GM12878 (cell line): ENCODE results near the gene BCL10. TPM values are rescaled to one million over a fixed set of nuclear protein-coding genes. Genes with fewer than 3 reads are reported as not detected.

Source experiments
- CHD1 ChIP-seq: IDR thresholded peaks from 2 replicates; pipeline ENCODE4 v1.6.1; 2012; ENCODE audit warnings: low read depth, low read length, improper control_type of control experiment
- FOXK2 ChIP-seq: fragments of 450-650 bp; IDR thresholded peaks from 2 replicates; pipeline ENCODE4 v1.6.1; 2017; ENCODE audit warnings: mild to moderate bottlenecking, moderate library complexity
- GABPA ChIP-seq: IDR thresholded peaks from 2 replicates; pipeline ENCODE4 v1.6.1; 2014; ENCODE audit warnings: antibody characterized with exemption, low read depth, mild to moderate bottlenecking, inconsistent platforms
- JUNB ChIP-seq: IDR thresholded peaks from 2 replicates; pipeline ENCODE4 v1.6.1; 2016; ENCODE audit warnings: antibody characterized with exemption, mild to moderate bottlenecking
- MEF2A ChIP-seq: IDR thresholded peaks from 2 replicates; pipeline ENCODE4 v1.6.1; 2011; ENCODE audit warnings: low read depth, mild to moderate bottlenecking, low read length, moderate library complexity; ENCODE audit not compliant: insufficient read depth
- MTA2 ChIP-seq: fragments of 450-650 bp; IDR thresholded peaks from 2 replicates; pipeline ENCODE4 v1.6.1; 2016; ENCODE audit warnings: low read depth, mild to moderate bottlenecking, moderate library complexity
- MYB ChIP-seq: fragments of 150-350 bp; IDR thresholded peaks from 2 replicates; pipeline ENCODE4 v1.6.1; 2014; ENCODE audit warnings: mild to moderate bottlenecking, low read depth, low read length, borderline replicate concordance
- SMAD1 ChIP-seq: fragments of 450-650 bp; IDR thresholded peaks from 2 replicates; pipeline ENCODE4 v1.6.1; 2018; ENCODE audit warnings: mild to moderate bottlenecking, low read depth; ENCODE audit not compliant: partially characterized antibody
- TARDBP ChIP-seq: IDR thresholded peaks from 2 replicates; pipeline ENCODE4 v1.6.1; 2016; ENCODE audit warnings: borderline replicate concordance
- ZBED1 ChIP-seq: IDR thresholded peaks from 2 replicates; pipeline ENCODE4 v1.6.1; 2016; ENCODE audit warnings: borderline replicate concordance
- ZNF274 ChIP-seq: IDR thresholded peaks from one replicate; pipeline ENCODE4 v1.8.0; 2011; ENCODE audit not compliant: insufficient read length, insufficient read depth
- polyA plus RNA-seq, 11 experiments: library from polyadenylated mRNA; depleted of rRNA in 4 of 11; unstranded in 6 of 11; stranded (reverse) in 5 of 11; fragments of >200 nt; fragmentation: Nextera tagmentation in 4 of 11; fragmentation: Illumina TruSeq in 1 of 11; extraction: Ambion mirVana in 4 of 11; extraction: Trizol in 1 of 11; gene quantifications; 1 replicate in 1 of 11; 2 replicates in 10 of 11; pipeline versions ENCODE4 v1.2.1 to v1.2.3, GENCODE V29; 2011 to 2016; ENCODE audit warnings: inconsistent platforms in 2 of 11, missing spikeins in 2 of 11, low read depth in 1 of 11
- total RNA-seq, 4 experiments: library from RNA; depleted of rRNA in 3 of 4; stranded (reverse); fragments of >200 nt in 3 of 4; fragmentation: Illumina TruSeq in 1 of 4; extraction: Trizol in 1 of 4; gene quantifications; 2 replicates each; pipeline versions ENCODE4 v1.2.1 to v1.2.3, GENCODE V29; 2013 to 2021
- TF ChIP-seq, protein P1 (sequence below): IDR thresholded peaks from 2 replicates; pipeline ENCODE4 v1.6.1; 2012; ENCODE audit warnings: low read length, inconsistent platforms
- TF ChIP-seq, protein P2 (sequence below): fragments of 450-650 bp; IDR thresholded peaks from 2 replicates; pipeline ENCODE4 v1.6.1; 2017; ENCODE audit warnings: low read depth, mild to moderate bottlenecking, moderate library complexity
- TF ChIP-seq, protein P3 (sequence below): IDR thresholded peaks from 2 replicates; pipeline ENCODE4 v1.6.1; 2012; ENCODE audit warnings: low read depth, low read length, improper control_type of control experiment
- TF ChIP-seq, protein P4 (sequence below): fragments of 450-650 bp; IDR thresholded peaks from 2 replicates; pipeline ENCODE4 v1.6.1; 2017; ENCODE audit warnings: antibody characterized with exemption, mild to moderate bottlenecking, moderate library complexity
- TF ChIP-seq, protein P5 (sequence below), 3 experiments: IDR thresholded peaks in 2 of 3; conservative IDR thresholded peaks in 1 of 3; 2 replicates each; pipeline ENCODE4 v1.5.1; 2011; ENCODE audit warnings: low read depth in 3 of 3, low read length in 3 of 3, mild to moderate bottlenecking in 3 of 3, control low read depth in 2 of 3, moderate library complexity in 2 of 3, inconsistent platforms in 1 of 3, mixed read lengths in 1 of 3; ENCODE audit not compliant: control insufficient read depth in 2 of 3, insufficient read depth in 1 of 3; ENCODE audit errors: extremely low read depth in 1 of 3
- TF ChIP-seq, protein P6 (sequence below): IDR thresholded peaks from 2 replicates; pipeline ENCODE4 v1.6.1; 2011; ENCODE audit warnings: borderline replicate concordance, low read depth, mild to moderate bottlenecking, moderate library complexity, low read length; ENCODE audit not compliant: insufficient read depth, poor library complexity, severe bottlenecking

BCL10 gene
- total and polyA plus RNA-seq, 10 of the 15 experiments (the other 5 are each of a cell fraction or from before 2014, with no cell fraction given), result 10.6 to 35.2 (median 19.5) TPM

DNA sequence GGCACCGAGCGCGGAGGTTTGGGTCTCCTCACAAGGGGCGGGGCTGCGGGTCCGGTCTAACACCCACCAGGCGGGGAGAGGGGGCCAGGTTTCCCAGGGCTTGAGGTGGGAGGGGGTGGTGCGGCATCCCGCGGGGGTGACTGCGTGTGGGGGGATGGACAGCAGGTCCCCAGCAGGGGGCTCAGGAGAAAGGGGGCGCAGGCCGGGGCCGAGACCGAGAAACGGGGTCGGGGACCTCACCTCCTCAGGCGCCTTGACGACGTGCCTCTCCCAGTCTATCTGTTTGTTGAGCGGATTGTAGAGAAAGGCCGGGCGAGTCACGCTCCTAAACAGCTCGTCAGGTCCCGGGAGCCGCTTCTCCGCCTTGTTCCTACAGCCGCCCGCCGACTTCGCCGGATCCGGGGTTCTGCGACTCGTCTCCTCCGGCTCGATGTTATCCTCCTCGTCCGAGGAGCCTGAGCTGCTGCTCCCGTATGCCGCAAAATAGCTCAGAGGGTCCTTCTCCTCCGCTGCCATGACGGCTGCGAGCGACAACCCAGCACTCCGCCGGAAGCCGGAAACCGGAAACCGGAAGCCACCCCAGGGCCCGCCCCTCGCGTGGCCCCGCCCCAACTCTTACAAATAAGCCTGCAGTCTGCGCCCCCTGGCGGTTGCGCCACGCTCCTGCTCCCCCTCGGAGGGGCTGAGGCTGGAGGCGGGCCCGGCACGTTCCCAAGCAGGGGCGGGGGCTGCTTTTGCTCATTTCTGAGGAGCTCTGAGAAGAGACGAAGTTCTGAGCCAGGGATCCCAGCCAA, 17.1 kb downstream of the BCL10 start, which contains the start of gene C1orf52 (continued):
- TF ChIP-seq ZBED1 (no peak), JUNB (no peak), FOXK2 (no peak), MTA2 (no peak), MYB (no peak), ZNF274 (no peak), CHD1 (no peak), GABPA (peak; percentile 92), MEF2A (no peak), TARDBP (no peak), SMAD1 (no peak)
- TF ChIP-seq, protein P1, sequence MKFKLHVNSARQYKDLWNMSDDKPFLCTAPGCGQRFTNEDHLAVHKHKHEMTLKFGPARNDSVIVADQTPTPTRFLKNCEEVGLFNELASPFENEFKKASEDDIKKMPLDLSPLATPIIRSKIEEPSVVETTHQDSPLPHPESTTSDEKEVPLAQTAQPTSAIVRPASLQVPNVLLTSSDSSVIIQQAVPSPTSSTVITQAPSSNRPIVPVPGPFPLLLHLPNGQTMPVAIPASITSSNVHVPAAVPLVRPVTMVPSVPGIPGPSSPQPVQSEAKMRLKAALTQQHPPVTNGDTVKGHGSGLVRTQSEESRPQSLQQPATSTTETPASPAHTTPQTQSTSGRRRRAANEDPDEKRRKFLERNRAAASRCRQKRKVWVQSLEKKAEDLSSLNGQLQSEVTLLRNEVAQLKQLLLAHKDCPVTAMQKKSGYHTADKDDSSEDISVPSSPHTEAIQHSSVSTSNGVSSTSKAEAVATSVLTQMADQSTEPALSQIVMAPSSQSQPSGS, result no peak
- TF ChIP-seq, protein P2, sequence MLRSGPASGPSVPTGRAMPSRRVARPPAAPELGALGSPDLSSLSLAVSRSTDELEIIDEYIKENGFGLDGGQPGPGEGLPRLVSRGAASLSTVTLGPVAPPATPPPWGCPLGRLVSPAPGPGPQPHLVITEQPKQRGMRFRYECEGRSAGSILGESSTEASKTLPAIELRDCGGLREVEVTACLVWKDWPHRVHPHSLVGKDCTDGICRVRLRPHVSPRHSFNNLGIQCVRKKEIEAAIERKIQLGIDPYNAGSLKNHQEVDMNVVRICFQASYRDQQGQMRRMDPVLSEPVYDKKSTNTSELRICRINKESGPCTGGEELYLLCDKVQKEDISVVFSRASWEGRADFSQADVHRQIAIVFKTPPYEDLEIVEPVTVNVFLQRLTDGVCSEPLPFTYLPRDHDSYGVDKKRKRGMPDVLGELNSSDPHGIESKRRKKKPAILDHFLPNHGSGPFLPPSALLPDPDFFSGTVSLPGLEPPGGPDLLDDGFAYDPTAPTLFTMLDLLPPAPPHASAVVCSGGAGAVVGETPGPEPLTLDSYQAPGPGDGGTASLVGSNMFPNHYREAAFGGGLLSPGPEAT, result no peak
- TF ChIP-seq, protein P3, sequence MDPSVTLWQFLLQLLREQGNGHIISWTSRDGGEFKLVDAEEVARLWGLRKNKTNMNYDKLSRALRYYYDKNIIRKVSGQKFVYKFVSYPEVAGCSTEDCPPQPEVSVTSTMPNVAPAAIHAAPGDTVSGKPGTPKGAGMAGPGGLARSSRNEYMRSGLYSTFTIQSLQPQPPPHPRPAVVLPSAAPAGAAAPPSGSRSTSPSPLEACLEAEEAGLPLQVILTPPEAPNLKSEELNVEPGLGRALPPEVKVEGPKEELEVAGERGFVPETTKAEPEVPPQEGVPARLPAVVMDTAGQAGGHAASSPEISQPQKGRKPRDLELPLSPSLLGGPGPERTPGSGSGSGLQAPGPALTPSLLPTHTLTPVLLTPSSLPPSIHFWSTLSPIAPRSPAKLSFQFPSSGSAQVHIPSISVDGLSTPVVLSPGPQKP, result peak; percentile 72
- TF ChIP-seq, protein P4, sequence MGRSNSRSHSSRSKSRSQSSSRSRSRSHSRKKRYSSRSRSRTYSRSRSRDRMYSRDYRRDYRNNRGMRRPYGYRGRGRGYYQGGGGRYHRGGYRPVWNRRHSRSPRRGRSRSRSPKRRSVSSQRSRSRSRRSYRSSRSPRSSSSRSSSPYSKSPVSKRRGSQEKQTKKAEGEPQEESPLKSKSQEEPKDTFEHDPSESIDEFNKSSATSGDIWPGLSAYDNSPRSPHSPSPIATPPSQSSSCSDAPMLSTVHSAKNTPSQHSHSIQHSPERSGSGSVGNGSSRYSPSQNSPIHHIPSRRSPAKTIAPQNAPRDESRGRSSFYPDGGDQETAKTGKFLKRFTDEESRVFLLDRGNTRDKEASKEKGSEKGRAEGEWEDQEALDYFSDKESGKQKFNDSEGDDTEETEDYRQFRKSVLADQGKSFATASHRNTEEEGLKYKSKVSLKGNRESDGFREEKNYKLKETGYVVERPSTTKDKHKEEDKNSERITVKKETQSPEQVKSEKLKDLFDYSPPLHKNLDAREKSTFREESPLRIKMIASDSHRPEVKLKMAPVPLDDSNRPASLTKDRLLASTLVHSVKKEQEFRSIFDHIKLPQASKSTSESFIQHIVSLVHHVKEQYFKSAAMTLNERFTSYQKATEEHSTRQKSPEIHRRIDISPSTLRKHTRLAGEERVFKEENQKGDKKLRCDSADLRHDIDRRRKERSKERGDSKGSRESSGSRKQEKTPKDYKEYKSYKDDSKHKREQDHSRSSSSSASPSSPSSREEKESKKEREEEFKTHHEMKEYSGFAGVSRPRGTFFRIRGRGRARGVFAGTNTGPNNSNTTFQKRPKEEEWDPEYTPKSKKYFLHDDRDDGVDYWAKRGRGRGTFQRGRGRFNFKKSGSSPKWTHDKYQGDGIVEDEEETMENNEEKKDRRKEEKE, result no peak
- TF ChIP-seq, protein P5, sequence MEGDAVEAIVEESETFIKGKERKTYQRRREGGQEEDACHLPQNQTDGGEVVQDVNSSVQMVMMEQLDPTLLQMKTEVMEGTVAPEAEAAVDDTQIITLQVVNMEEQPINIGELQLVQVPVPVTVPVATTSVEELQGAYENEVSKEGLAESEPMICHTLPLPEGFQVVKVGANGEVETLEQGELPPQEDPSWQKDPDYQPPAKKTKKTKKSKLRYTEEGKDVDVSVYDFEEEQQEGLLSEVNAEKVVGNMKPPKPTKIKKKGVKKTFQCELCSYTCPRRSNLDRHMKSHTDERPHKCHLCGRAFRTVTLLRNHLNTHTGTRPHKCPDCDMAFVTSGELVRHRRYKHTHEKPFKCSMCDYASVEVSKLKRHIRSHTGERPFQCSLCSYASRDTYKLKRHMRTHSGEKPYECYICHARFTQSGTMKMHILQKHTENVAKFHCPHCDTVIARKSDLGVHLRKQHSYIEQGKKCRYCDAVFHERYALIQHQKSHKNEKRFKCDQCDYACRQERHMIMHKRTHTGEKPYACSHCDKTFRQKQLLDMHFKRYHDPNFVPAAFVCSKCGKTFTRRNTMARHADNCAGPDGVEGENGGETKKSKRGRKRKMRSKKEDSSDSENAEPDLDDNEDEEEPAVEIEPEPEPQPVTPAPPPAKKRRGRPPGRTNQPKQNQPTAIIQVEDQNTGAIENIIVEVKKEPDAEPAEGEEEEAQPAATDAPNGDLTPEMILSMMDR (IDR thresholded peaks at IDR 0.05 in 2 of 3, conservative IDR thresholded peaks at IDR 0.05 in 1 of 3; ENCODE audit: control insufficient read depth in 2 of 3, extremely low read depth in 1 of 3, insufficient read depth in 1 of 3, low read depth in 3 of 3, low read length in 3 of 3), result peak; percentile 90 to 98 (median 95)
- TF ChIP-seq, protein P6, sequence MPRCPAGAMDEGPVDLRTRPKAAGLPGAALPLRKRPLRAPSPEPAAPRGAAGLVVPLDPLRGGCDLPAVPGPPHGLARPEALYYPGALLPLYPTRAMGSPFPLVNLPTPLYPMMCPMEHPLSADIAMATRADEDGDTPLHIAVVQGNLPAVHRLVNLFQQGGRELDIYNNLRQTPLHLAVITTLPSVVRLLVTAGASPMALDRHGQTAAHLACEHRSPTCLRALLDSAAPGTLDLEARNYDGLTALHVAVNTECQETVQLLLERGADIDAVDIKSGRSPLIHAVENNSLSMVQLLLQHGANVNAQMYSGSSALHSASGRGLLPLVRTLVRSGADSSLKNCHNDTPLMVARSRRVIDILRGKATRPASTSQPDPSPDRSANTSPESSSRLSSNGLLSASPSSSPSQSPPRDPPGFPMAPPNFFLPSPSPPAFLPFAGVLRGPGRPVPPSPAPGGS, result peak; percentile 19
